HEK293 (cell line): ENCODE results near the gene EVX1.

Source experiments
- SP7 ChIP-seq: fragments of 450-650 bp; formaldehyde crosslinking; IDR thresholded peaks from 2 replicates; pipeline ENCODE4 v1.5.1; 2016; ENCODE audit warnings: missing biosample characterization, missing genetic modification characterization
- ZNF561 ChIP-seq: fragments of 450-650 bp; IDR thresholded peaks from 2 replicates; pipeline ENCODE4 v1.5.1; 2018; ENCODE audit warnings: missing biosample characterization, missing genetic modification characterization, borderline replicate concordance
- TF ChIP-seq, protein P1 (sequence below): fragments of 450-650 bp; formaldehyde crosslinking; IDR thresholded peaks from 2 replicates; pipeline ENCODE4 v1.5.1; 2016; ENCODE audit warnings: missing biosample characterization, missing genetic modification characterization
- TF ChIP-seq, protein P2 (sequence below): fragments of 450-650 bp; formaldehyde crosslinking; IDR thresholded peaks from 2 replicates; pipeline ENCODE4 v1.5.1; 2016; ENCODE audit warnings: missing biosample characterization, missing genetic modification characterization

DNA sequence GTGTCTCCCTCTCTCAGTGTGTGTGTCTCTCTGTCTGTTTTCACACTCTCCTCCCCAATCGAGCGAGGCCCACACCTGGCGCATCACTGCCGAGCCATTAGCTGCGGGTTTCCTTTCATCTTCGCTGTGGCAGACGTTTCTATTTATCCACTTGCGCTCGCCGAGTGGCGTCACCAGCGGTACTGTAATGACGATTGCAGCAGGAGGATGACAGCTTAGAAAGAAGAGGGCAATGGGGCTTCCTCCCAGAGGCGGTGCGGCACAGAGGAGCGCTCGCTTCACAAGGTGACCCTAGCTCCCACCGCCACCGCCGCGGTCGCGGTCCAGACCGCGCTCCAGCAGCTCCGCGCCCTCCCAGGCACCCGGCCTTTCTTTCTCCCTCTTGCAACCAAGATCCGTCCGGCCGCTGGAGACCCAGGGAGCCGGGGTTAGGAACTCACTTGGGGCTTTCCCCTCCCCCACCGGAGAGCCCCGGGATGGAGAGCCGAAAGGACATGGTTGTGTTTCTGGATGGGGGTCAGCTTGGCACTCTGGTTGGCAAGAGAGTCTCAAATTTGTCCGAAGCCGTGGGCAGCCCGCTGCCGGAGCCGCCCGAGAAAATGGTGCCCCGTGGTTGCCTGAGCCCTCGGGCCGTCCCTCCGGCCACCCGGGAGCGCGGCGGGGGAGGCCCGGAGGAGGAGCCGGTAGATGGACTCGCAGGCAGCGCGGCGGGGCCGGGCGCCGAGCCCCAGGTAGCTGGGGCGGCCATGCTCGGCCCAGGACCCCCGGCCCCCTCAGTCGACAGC lies at the start of gene EVX1:
- no peak for TF ChIP-seq ZNF561 (tag by site-specific recombination)
- TF ChIP-seq, protein P1, sequence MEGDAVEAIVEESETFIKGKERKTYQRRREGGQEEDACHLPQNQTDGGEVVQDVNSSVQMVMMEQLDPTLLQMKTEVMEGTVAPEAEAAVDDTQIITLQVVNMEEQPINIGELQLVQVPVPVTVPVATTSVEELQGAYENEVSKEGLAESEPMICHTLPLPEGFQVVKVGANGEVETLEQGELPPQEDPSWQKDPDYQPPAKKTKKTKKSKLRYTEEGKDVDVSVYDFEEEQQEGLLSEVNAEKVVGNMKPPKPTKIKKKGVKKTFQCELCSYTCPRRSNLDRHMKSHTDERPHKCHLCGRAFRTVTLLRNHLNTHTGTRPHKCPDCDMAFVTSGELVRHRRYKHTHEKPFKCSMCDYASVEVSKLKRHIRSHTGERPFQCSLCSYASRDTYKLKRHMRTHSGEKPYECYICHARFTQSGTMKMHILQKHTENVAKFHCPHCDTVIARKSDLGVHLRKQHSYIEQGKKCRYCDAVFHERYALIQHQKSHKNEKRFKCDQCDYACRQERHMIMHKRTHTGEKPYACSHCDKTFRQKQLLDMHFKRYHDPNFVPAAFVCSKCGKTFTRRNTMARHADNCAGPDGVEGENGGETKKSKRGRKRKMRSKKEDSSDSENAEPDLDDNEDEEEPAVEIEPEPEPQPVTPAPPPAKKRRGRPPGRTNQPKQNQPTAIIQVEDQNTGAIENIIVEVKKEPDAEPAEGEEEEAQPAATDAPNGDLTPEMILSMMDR (tag by site-specific recombination) = no peak
- no peak for TF ChIP-seq SP7 (tag by site-specific recombination)
- TF ChIP-seq, protein P2, sequence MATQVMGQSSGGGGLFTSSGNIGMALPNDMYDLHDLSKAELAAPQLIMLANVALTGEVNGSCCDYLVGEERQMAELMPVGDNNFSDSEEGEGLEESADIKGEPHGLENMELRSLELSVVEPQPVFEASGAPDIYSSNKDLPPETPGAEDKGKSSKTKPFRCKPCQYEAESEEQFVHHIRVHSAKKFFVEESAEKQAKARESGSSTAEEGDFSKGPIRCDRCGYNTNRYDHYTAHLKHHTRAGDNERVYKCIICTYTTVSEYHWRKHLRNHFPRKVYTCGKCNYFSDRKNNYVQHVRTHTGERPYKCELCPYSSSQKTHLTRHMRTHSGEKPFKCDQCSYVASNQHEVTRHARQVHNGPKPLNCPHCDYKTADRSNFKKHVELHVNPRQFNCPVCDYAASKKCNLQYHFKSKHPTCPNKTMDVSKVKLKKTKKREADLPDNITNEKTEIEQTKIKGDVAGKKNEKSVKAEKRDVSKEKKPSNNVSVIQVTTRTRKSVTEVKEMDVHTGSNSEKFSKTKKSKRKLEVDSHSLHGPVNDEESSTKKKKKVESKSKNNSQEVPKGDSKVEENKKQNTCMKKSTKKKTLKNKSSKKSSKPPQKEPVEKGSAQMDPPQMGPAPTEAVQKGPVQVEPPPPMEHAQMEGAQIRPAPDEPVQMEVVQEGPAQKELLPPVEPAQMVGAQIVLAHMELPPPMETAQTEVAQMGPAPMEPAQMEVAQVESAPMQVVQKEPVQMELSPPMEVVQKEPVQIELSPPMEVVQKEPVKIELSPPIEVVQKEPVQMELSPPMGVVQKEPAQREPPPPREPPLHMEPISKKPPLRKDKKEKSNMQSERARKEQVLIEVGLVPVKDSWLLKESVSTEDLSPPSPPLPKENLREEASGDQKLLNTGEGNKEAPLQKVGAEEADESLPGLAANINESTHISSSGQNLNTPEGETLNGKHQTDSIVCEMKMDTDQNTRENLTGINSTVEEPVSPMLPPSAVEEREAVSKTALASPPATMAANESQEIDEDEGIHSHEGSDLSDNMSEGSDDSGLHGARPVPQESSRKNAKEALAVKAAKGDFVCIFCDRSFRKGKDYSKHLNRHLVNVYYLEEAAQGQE (tag by site-specific recombination) = no peak
